Panc1 (cell line): ENCODE data around the gene ADGRG3. TPM values are rescaled to one million over a fixed set of nuclear protein-coding genes. Genes with fewer than 3 reads are reported as not detected.

Experiments used
- ATAC-seq: fragments of 200-7000 bp; cut with Tn5 transposase; 2 replicates; pipeline ENCODE4 v1.9.1; 2020; ENCODE audit warnings: mild to moderate bottlenecking, moderate library complexity
- BruUV-seq: library from RNA; stranded (reverse); fragments of 400-500 nt; replicated peaks from 2 replicates; lab custom pipeline; 2021; lab: Mats Ljungman, UMichigan
- CTCF ChIA-PET: fragments of 300-600 bp; sonication (Branson Sonifier 250); formaldehyde crosslinking; loops from one replicate; lab custom pipeline; 2022; ENCODE audit warnings: antibody characterized with exemption; lab: Charles Lee
- POLR2A ChIA-PET: fragments of 300-600 bp; sonication (Branson Sonifier 250); formaldehyde crosslinking; loops from one replicate; lab custom pipeline; 2022; ENCODE audit warnings: antibody characterized with exemption; lab: Charles Lee
- DNase-seq: peaks from one replicate; pipeline ENCODE4 v3.0.0-alpha.2; 2010; ENCODE audit warnings: low read depth, low spot score
- H3K27ac ChIP-seq: 2 replicates; pipeline ENCODE4 v1.5.1; 2011; ENCODE audit warnings: mild to moderate bottlenecking, low read length, inconsistent platforms
- H3K27me3 ChIP-seq: fragments of 200-500 bp; sonication (Bioruptor generic); 2 replicates; pipeline ENCODE4 v1.6.0; 2014; ENCODE audit warnings: low read length, inconsistent platforms; ENCODE audit not compliant: control insufficient read depth, insufficient read depth
- H3K36me3 ChIP-seq: fragments of 200-500 bp; sonication (Bioruptor generic); 2 replicates; pipeline ENCODE4 v1.5.1; 2014; ENCODE audit warnings: inconsistent platforms, mild to moderate bottlenecking, low read length, moderate library complexity; ENCODE audit not compliant: control insufficient read depth, insufficient read depth
- H3K4me1 ChIP-seq: 2 replicates; pipeline ENCODE4 v1.5.1; 2011; ENCODE audit warnings: inconsistent platforms, mild to moderate bottlenecking, low read length, moderate library complexity; ENCODE audit not compliant: control insufficient read depth, insufficient read depth
- H3K4me3 ChIP-seq, 2 experiments: 2 replicates each; pipeline ENCODE4 v1.5.1; 2011 to 2012; ENCODE audit warnings: low read depth in 2 of 2, low read length in 2 of 2, mild to moderate bottlenecking in 2 of 2, inconsistent platforms in 1 of 2, moderate library complexity in 1 of 2
- H3K9me3 ChIP-seq: fragments of 200-500 bp; sonication (Bioruptor generic); 2 replicates; pipeline ENCODE4 v1.5.1; 2014; ENCODE audit warnings: low read depth, mild to moderate bottlenecking, inconsistent platforms, low read length, moderate library complexity; ENCODE audit not compliant: control insufficient read depth, insufficient read depth
- POLR2AphosphoS5 ChIP-seq: IDR thresholded peaks from 2 replicates; pipeline ENCODE4 v1.6.1; 2012; ENCODE audit warnings: mild to moderate bottlenecking, low read depth, low read length, moderate library complexity
- SIN3A ChIP-seq: IDR thresholded peaks from 2 replicates; pipeline ENCODE4 v1.6.1; 2012; ENCODE audit warnings: low read depth, mild to moderate bottlenecking, low read length, moderate library complexity, borderline replicate concordance; ENCODE audit not compliant: insufficient read depth
- TCF7L2 ChIP-seq: IDR thresholded peaks from 2 replicates; pipeline ENCODE4 v1.6.1; 2011; ENCODE audit warnings: mild to moderate bottlenecking, low read depth, low read length, inconsistent platforms
- in situ Hi-C: cut with HindIII; loops from 2 replicates; pipeline ENCODE4 v1.10.0; 2016; ENCODE audit warnings: low sequenced_read_pairs, low pct_unique_long_range_greater_than_20kb
- intact Hi-C: fragments of 100-400 bp; cut with micrococcal nuclease; formaldehyde crosslinking; loops from one replicate; pipeline ENCODE4 v1.10.0; 2022; ENCODE audit not compliant: unreplicated experiment
- total RNA-seq: library from RNA; stranded (reverse); gene quantifications from one replicate; pipeline ENCODE4 v1.2.1, GENCODE V29; 2021; ENCODE audit not compliant: unreplicated experiment
- TF ChIP-seq, protein P1 (sequence below): fragments of 450-650 bp; IDR thresholded peaks from 2 replicates; pipeline ENCODE4 v1.5.1; 2017; ENCODE audit warnings: mild to moderate bottlenecking
- TF ChIP-seq, protein P2 (sequence below), 2 experiments: IDR thresholded peaks; 2 replicates each; pipeline ENCODE4 v1.6.1; 2011 to 2012; ENCODE audit warnings: low read depth in 2 of 2, control low read depth in 1 of 2, low read length in 1 of 2, mild to moderate bottlenecking in 1 of 2, moderate library complexity in 1 of 2; ENCODE audit not compliant: insufficient read depth in 1 of 2

The ADGRG3 gene
- total RNA-seq, 1 experiment from 2014 or later = not detected

DNA sequence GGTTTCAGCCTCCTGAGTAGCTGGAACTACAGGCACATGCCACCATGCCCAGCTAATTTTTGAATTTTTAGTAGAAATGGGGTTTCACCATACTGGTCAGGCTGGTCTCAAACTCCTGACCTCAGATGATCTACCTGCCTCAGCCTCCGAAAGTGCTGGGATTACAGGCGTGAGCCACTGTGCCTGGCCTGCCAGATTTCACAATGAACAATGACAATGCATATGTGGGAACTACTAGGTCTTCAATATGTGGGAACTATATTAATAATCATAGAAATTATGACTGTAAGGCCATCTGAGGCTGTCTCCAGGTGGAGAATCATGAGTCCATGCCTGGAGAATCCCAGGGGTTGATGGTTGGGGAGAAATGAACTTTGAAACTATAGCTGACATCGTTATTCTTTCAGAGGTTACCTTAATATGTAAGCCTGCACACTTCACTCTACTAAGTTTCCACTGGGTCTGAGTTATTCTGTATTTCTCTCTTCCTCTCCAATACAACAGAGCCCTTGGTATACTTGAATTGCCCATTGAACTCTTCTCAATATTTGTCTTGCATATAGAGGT, 19.3 kb downstream of the ADGRG3 start:
- H3K36me3 ChIP-seq = no peaks in the 10 kb centered on the region
- no peak overlapping the region for H3K27ac ChIP-seq
- POLR2A ChIA-PET = no interaction called here
- no TSS peak for BruUV-seq
- ATAC-seq (no peak), DNase-seq (no peak)
- TF ChIP-seq, protein P1, sequence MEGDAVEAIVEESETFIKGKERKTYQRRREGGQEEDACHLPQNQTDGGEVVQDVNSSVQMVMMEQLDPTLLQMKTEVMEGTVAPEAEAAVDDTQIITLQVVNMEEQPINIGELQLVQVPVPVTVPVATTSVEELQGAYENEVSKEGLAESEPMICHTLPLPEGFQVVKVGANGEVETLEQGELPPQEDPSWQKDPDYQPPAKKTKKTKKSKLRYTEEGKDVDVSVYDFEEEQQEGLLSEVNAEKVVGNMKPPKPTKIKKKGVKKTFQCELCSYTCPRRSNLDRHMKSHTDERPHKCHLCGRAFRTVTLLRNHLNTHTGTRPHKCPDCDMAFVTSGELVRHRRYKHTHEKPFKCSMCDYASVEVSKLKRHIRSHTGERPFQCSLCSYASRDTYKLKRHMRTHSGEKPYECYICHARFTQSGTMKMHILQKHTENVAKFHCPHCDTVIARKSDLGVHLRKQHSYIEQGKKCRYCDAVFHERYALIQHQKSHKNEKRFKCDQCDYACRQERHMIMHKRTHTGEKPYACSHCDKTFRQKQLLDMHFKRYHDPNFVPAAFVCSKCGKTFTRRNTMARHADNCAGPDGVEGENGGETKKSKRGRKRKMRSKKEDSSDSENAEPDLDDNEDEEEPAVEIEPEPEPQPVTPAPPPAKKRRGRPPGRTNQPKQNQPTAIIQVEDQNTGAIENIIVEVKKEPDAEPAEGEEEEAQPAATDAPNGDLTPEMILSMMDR = no peak
- TF ChIP-seq TCF7L2 (no peak), SIN3A (no peak)
- TF ChIP-seq, protein P2, sequence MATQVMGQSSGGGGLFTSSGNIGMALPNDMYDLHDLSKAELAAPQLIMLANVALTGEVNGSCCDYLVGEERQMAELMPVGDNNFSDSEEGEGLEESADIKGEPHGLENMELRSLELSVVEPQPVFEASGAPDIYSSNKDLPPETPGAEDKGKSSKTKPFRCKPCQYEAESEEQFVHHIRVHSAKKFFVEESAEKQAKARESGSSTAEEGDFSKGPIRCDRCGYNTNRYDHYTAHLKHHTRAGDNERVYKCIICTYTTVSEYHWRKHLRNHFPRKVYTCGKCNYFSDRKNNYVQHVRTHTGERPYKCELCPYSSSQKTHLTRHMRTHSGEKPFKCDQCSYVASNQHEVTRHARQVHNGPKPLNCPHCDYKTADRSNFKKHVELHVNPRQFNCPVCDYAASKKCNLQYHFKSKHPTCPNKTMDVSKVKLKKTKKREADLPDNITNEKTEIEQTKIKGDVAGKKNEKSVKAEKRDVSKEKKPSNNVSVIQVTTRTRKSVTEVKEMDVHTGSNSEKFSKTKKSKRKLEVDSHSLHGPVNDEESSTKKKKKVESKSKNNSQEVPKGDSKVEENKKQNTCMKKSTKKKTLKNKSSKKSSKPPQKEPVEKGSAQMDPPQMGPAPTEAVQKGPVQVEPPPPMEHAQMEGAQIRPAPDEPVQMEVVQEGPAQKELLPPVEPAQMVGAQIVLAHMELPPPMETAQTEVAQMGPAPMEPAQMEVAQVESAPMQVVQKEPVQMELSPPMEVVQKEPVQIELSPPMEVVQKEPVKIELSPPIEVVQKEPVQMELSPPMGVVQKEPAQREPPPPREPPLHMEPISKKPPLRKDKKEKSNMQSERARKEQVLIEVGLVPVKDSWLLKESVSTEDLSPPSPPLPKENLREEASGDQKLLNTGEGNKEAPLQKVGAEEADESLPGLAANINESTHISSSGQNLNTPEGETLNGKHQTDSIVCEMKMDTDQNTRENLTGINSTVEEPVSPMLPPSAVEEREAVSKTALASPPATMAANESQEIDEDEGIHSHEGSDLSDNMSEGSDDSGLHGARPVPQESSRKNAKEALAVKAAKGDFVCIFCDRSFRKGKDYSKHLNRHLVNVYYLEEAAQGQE (IDR thresholded peaks at IDR 0.05; ENCODE audit: insufficient read depth in 1 of 2, low read depth in 2 of 2, low read length in 1 of 2) = no peak
- in situ Hi-C loops (no loop called here), intact Hi-C loops (no loop called here)
- H3K4me1 ChIP-seq = no peaks in the 10 kb centered on the region
- H3K27me3 ChIP-seq = no peaks in the 10 kb centered on the region
- CTCF ChIA-PET = interaction anchor here (0.7 kb wide), 1 partner anchor 252 kb away, joined by 4 read pairs; no protein-coding TSS in a partner anchor
- no peak overlapping the region for H3K4me3 ChIP-seq
- no peaks in the 10 kb centered on the region for H3K9me3 ChIP-seq

DNA sequence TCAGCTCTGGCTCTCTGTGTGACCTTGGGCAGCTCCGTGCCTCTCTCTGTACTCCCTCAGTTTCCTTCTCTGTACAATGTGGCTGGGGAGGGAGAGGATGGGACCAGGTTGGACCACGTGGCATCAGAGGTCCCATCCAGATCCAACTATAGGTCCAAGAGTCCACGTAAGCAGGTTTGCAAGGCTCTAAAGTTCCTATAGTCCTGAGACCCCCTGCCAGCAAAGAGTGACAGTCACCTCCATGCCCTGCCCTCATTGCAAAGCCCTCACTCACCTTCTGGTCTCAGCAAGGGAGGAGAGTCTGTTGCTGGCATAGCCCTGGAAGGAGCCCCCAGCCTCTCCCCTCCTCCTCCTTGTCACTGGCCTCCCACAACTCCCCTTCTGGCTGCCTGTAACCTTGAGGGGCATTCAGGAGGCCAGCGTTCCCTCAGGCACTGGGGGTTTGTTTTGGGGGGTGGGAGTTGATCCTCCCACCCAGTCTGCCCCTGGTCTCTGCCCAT, 20.4 kb downstream of the ADGRG3 start:
- Histone ChIP-seq H3K27ac (no peak overlapping the region), H3K4me1 (no peaks in the 10 kb centered on the region), H3K27me3 (no peaks in the 10 kb centered on the region), H3K4me3 (no peak overlapping the region), H3K36me3 (no peaks in the 10 kb centered on the region), H3K9me3 (no peaks in the 10 kb centered on the region)
- DNase-seq (no peak), ATAC-seq (no peak)
- BruUV-seq = no TSS peak
- POLR2A ChIA-PET = no interaction called here
- CTCF ChIA-PET = no interaction called here
- TF ChIP-seq TCF7L2 (no peak), POLR2AphosphoS5 (no peak), SIN3A (no peak)
- TF ChIP-seq, protein P2 (IDR thresholded peaks at IDR 0.05; ENCODE audit: insufficient read depth in 1 of 2, low read depth in 2 of 2, low read length in 1 of 2) = no peak
- TF ChIP-seq, protein P1 = no peak
- in situ Hi-C loops (no loop called here), intact Hi-C loops (no loop called here)
